ENCODE results near the gene SORCS1. TPM values are rescaled to one million over a fixed set of nuclear protein-coding genes. Genes with fewer than 3 reads are reported as not detected.

The SORCS1 gene
- total and polyA plus RNA-seq, 2 of the 13 experiments (the other 11 are each of a cell fraction or from before 2014, with no cell fraction given) = not detected

- Histone ChIP-seq H2AFZ (ENCODE audit: low read length) (no peak overlapping the region), H3K27ac (ENCODE audit: extremely low read length, insufficient read depth, low read length) (no peak overlapping the region), H3K27me3 (ENCODE audit: control insufficient read depth in 1 of 2, insufficient read depth in 2 of 2, low read length in 2 of 2) (no peaks in the 10 kb centered on the region), H4K20me1 (ENCODE audit: insufficient read depth, low read length) (no peaks in the 10 kb centered on the region), H3K79me2 (ENCODE audit: insufficient read depth, low read length) (no peaks in the 10 kb centered on the region), H3K9me3 (ENCODE audit: low read length) (peaks cover 10% of the 10 kb centered on the region), H3K4me1 (ENCODE audit: insufficient read depth, low read length) (no peaks in the 10 kb centered on the region), H3K4me2 (ENCODE audit: low read depth, low read length) (no peak overlapping the region), H3K4me3 (replicated peaks in 1 of 3; ENCODE audit: insufficient read depth in 1 of 3, low read depth in 2 of 3, low read length in 3 of 3) (no peak overlapping the region), H3K36me3 (replicated peaks in 1 of 2; ENCODE audit: control insufficient read depth in 1 of 2, insufficient read depth in 2 of 2, low read length in 2 of 2) (no peaks in the 10 kb centered on the region), H3K9ac (ENCODE audit: insufficient read depth, low read depth, low read length) (no peak overlapping the region)
- intact Hi-C loops (cut with micrococcal nuclease; ENCODE audit: unreplicated experiment) = no loop called here
- ATAC-seq = no peak
- ChIA-PET CTCF (ENCODE audit: low intra/inter-chr PET ratio, low total read pairs) (no interaction called here), POLR2A (no interaction called here)
- no peak for DNase-seq (ENCODE audit: low spot score)
- BruUV-seq (replicated peaks) = no TSS peak
- TF ChIP-seq ZNF24 (IDR thresholded peaks at IDR 0.05) (no peak), ZNF710 (CRISPR knock-in tag; IDR thresholded peaks at IDR 0.05; ENCODE audit: borderline replicate concordance) (no peak), ZSCAN12 (CRISPR knock-in tag; IDR thresholded peaks at IDR 0.05) (no peak), ZNF318 (CRISPR knock-in tag; IDR thresholded peaks at IDR 0.05) (no peak), NFE2 (CRISPR knock-in tag; IDR thresholded peaks at IDR 0.05) (no peak), MAF1 (CRISPR knock-in tag; IDR thresholded peaks at IDR 0.05; ENCODE audit: borderline replicate concordance) (no peak), ATF7-NPFF (CRISPR knock-in tag; IDR thresholded peaks at IDR 0.05; ENCODE audit: low read depth) (no peak), ZNF20 (CRISPR knock-in tag; IDR thresholded peaks at IDR 0.05) (no peak), ZNF441 (CRISPR knock-in tag; IDR thresholded peaks at IDR 0.05; ENCODE audit: borderline replicate concordance) (no peak), IKZF5 (CRISPR knock-in tag; IDR thresholded peaks at IDR 0.05) (no peak), NFE2L2 (IDR thresholded peaks at IDR 0.05; ENCODE audit: low read length) (no peak), ZC3H13 (CRISPR knock-in tag; IDR thresholded peaks at IDR 0.05) (no peak), CC2D1A (CRISPR knock-in tag; IDR thresholded peaks at IDR 0.05) (no peak), ZNF251 (CRISPR knock-in tag; IDR thresholded peaks at IDR 0.05) (no peak), HCFC1 (IDR thresholded peaks at IDR 0.05; ENCODE audit: low read depth, low read length) (no peak), ZNF850 (CRISPR knock-in tag; conservative IDR thresholded peaks at IDR 0.05) (no peak)
- in situ Hi-C loops (cut with HindIII; ENCODE audit: extremely low pct_ligation_motif_present, low pct_unique_long_range_greater_than_20kb) = no loop called here
- no peak for FAIRE-seq
- 0% methylated on average over 1 of the region's 1 CpG for WGBS (ENCODE audit: low lambda C conversion rate)
These were observed 7.4 kb downstream of the SORCS1 start for GRCh38 chr10:107157071-107157470.

Data from HepG2 (cell line).